ENCODE results near the gene MOV10L1.

The MOV10L1 gene

GRCh38 chr22:50173983-50174355 is 84.2 kb downstream of the MOV10L1 start:
- Histone ChIP-seq H3K4me3 (ENCODE audit: low read length in 2 of 2) (no peak overlapping the region), H3K4me1 (ENCODE audit: control insufficient read depth, insufficient read depth, low read length) (peaks cover 10% of the 10 kb centered on the region), H3K27ac (ENCODE audit: low read length) (no peak overlapping the region), H3K9me3 (ENCODE audit: control insufficient read depth in 2 of 2, low read length in 2 of 2) (no peaks in the 10 kb centered on the region), H3K36me3 (ENCODE audit: control insufficient read depth in 2 of 2, insufficient read depth in 2 of 2, low read length in 2 of 2) (no peaks in the 10 kb centered on the region), H3K9ac (ENCODE audit: low read length in 2 of 2) (no peak overlapping the region), H3K27me3 (ENCODE audit: control insufficient read depth in 1 of 2, insufficient read depth in 2 of 2, low read length in 2 of 2) (peaks cover 26 to 27% of the 10 kb centered on the region in 2 donors)

- Histone ChIP-seq H3K36me3 (ENCODE audit: control insufficient read depth in 2 of 2, insufficient read depth in 2 of 2, low read length in 2 of 2) (no peaks in the 10 kb centered on the region), H3K9me3 (ENCODE audit: control insufficient read depth in 2 of 2, low read length in 2 of 2) (no peaks in the 10 kb centered on the region), H3K9ac (ENCODE audit: low read length in 2 of 2) (no peak overlapping the region), H3K27ac (ENCODE audit: low read length) (no peak overlapping the region), H3K4me3 (ENCODE audit: low read length in 2 of 2) (no peak overlapping the region), H3K27me3 (ENCODE audit: control insufficient read depth in 1 of 2, insufficient read depth in 2 of 2, low read length in 2 of 2) (peaks cover 26 to 27% of the 10 kb centered on the region in 2 donors), H3K4me1 (ENCODE audit: control insufficient read depth, insufficient read depth, low read length) (peaks cover 6% of the 10 kb centered on the region)
Measured at GRCh38 chr22:50174382-50175190, 84.8 kb downstream of the MOV10L1 start.

GRCh38 chr22:50175191-50175461 is 85.3 kb downstream of the MOV10L1 start:
- Histone ChIP-seq H3K27me3 (ENCODE audit: control insufficient read depth in 1 of 2, insufficient read depth in 2 of 2, low read length in 2 of 2) (peaks cover 26 to 30% of the 10 kb centered on the region in 2 donors), H3K9me3 (ENCODE audit: control insufficient read depth in 2 of 2, low read length in 2 of 2) (no peaks in the 10 kb centered on the region)

GRCh38 chr22:50175921-50176849 is 86.4 kb downstream of the MOV10L1 start:
- H3K4me3 ChIP-seq (ENCODE audit: low read length in 2 of 2) = no peak overlapping the region
- peaks cover under 1% of the 10 kb centered on the region for H3K4me1 ChIP-seq (ENCODE audit: control insufficient read depth, insufficient read depth, low read length)
- no peaks in the 10 kb centered on the region for H3K9me3 ChIP-seq (ENCODE audit: control insufficient read depth in 2 of 2, low read length in 2 of 2)
- no peak overlapping the region for H3K9ac ChIP-seq (ENCODE audit: low read length in 2 of 2)
- no peaks in the 10 kb centered on the region for H3K36me3 ChIP-seq (ENCODE audit: control insufficient read depth in 2 of 2, insufficient read depth in 2 of 2, low read length in 2 of 2)
- H3K27ac ChIP-seq (ENCODE audit: low read length) = no peak overlapping the region
- H3K27me3 ChIP-seq (ENCODE audit: control insufficient read depth in 1 of 2, insufficient read depth in 2 of 2, low read length in 2 of 2) = peaks cover 21 to 31% of the 10 kb centered on the region in 2 donors

More at GRCh38 chr22:50175191-50175461, 85.3 kb downstream of the MOV10L1 start:
- no peak overlapping the region for H3K27ac ChIP-seq (ENCODE audit: low read length)
- H3K4me3 ChIP-seq (ENCODE audit: low read length in 2 of 2) = no peak overlapping the region
- no peak overlapping the region for H3K9ac ChIP-seq (ENCODE audit: low read length in 2 of 2)
- H3K36me3 ChIP-seq (ENCODE audit: control insufficient read depth in 2 of 2, insufficient read depth in 2 of 2, low read length in 2 of 2) = no peaks in the 10 kb centered on the region
- H3K4me1 ChIP-seq (ENCODE audit: control insufficient read depth, insufficient read depth, low read length) = peaks cover 6% of the 10 kb centered on the region

GRCh38 chr22:50176850-50177536 is 87.2 kb downstream of the MOV10L1 start:
- Histone ChIP-seq H3K9ac (ENCODE audit: low read length in 2 of 2) (no peak overlapping the region), H3K36me3 (ENCODE audit: control insufficient read depth in 2 of 2, insufficient read depth in 2 of 2, low read length in 2 of 2) (no peaks in the 10 kb centered on the region), H3K4me1 (ENCODE audit: control insufficient read depth, insufficient read depth, low read length) (no peaks in the 10 kb centered on the region), H3K27me3 (ENCODE audit: control insufficient read depth in 1 of 2, insufficient read depth in 2 of 2, low read length in 2 of 2) (peaks cover 14 to 23% of the 10 kb centered on the region in 2 donors), H3K9me3 (ENCODE audit: control insufficient read depth in 2 of 2, low read length in 2 of 2) (no peaks in the 10 kb centered on the region), H3K4me3 (ENCODE audit: low read length in 2 of 2) (no peak overlapping the region), H3K27ac (ENCODE audit: low read length) (no peak overlapping the region)

- Histone ChIP-seq H3K4me3 (ENCODE audit: low read length in 2 of 2) (no peak overlapping the region), H3K4me1 (ENCODE audit: control insufficient read depth, insufficient read depth, low read length) (no peaks in the 10 kb centered on the region), H3K36me3 (ENCODE audit: control insufficient read depth in 2 of 2, insufficient read depth in 2 of 2, low read length in 2 of 2) (no peaks in the 10 kb centered on the region), H3K27ac (ENCODE audit: low read length) (no peak overlapping the region), H3K27me3 (ENCODE audit: control insufficient read depth in 1 of 2, insufficient read depth in 2 of 2, low read length in 2 of 2) (peaks cover 14 to 21% of the 10 kb centered on the region in 2 donors), H3K9me3 (ENCODE audit: control insufficient read depth in 2 of 2, low read length in 2 of 2) (no peaks in the 10 kb centered on the region), H3K9ac (ENCODE audit: low read length in 2 of 2) (no peak overlapping the region)
Measured at GRCh38 chr22:50177537-50178470, 88.0 kb downstream of the MOV10L1 start.

GRCh38 chr22:50178471-50178864 is 88.7 kb downstream of the MOV10L1 start:
- no peaks in the 10 kb centered on the region for H3K9me3 ChIP-seq (ENCODE audit: control insufficient read depth in 2 of 2, low read length in 2 of 2)
- H3K36me3 ChIP-seq (ENCODE audit: control insufficient read depth in 2 of 2, insufficient read depth in 2 of 2, low read length in 2 of 2) = no peaks in the 10 kb centered on the region
- H3K27me3 ChIP-seq (ENCODE audit: control insufficient read depth in 1 of 2, insufficient read depth in 2 of 2, low read length in 2 of 2) = peaks cover 11 to 21% of the 10 kb centered on the region in 2 donors
- H3K27ac ChIP-seq (ENCODE audit: low read length) = no peak overlapping the region
- H3K9ac ChIP-seq (ENCODE audit: low read length in 2 of 2) = no peak overlapping the region
- no peak overlapping the region for H3K4me3 ChIP-seq (ENCODE audit: low read length in 2 of 2)
- no peaks in the 10 kb centered on the region for H3K4me1 ChIP-seq (ENCODE audit: control insufficient read depth, insufficient read depth, low read length)

- H3K4me1 ChIP-seq (ENCODE audit: control insufficient read depth, insufficient read depth, low read length) = peaks cover 6% of the 10 kb centered on the region
- H3K27ac ChIP-seq (ENCODE audit: low read length) = no peak overlapping the region
- H3K4me3 ChIP-seq (ENCODE audit: low read length in 2 of 2) = no peak overlapping the region
- peaks cover 7 to 16% of the 10 kb centered on the region in 2 donors for H3K27me3 ChIP-seq (ENCODE audit: control insufficient read depth in 1 of 2, insufficient read depth in 2 of 2, low read length in 2 of 2)
- no peaks in the 10 kb centered on the region for H3K9me3 ChIP-seq (ENCODE audit: control insufficient read depth in 2 of 2, low read length in 2 of 2)
- no peaks in the 10 kb centered on the region for H3K36me3 ChIP-seq (ENCODE audit: control insufficient read depth in 2 of 2, insufficient read depth in 2 of 2, low read length in 2 of 2)
- no peak overlapping the region for H3K9ac ChIP-seq (ENCODE audit: low read length in 2 of 2)
Measured at GRCh38 chr22:50178871-50179869, 89.4 kb downstream of the MOV10L1 start.

GRCh38 chr22:50179937-50180726 is 90.3 kb downstream of the MOV10L1 start:
- H3K27me3 ChIP-seq (ENCODE audit: control insufficient read depth in 1 of 2, insufficient read depth in 2 of 2, low read length in 2 of 2) = peaks cover 7 to 14% of the 10 kb centered on the region in 2 donors
- no peak overlapping the region for H3K9ac ChIP-seq (ENCODE audit: low read length in 2 of 2)
- H3K4me3 ChIP-seq (ENCODE audit: low read length in 2 of 2) = no peak overlapping the region
- H3K9me3 ChIP-seq (ENCODE audit: control insufficient read depth in 2 of 2, low read length in 2 of 2) = no peaks in the 10 kb centered on the region
- H3K27ac ChIP-seq (ENCODE audit: low read length) = no peak overlapping the region
- no peaks in the 10 kb centered on the region for H3K36me3 ChIP-seq (ENCODE audit: control insufficient read depth in 2 of 2, insufficient read depth in 2 of 2, low read length in 2 of 2)
- peaks cover 16% of the 10 kb centered on the region for H3K4me1 ChIP-seq (ENCODE audit: control insufficient read depth, insufficient read depth, low read length)

Measured in stomach smooth muscle (tissue), 2 donors.